ENCODE measurements around the gene XPOT. TPM values are rescaled to one million over a fixed set of nuclear protein-coding genes. Genes with fewer than 3 reads are reported as not detected.

Gene XPOT, protein sequence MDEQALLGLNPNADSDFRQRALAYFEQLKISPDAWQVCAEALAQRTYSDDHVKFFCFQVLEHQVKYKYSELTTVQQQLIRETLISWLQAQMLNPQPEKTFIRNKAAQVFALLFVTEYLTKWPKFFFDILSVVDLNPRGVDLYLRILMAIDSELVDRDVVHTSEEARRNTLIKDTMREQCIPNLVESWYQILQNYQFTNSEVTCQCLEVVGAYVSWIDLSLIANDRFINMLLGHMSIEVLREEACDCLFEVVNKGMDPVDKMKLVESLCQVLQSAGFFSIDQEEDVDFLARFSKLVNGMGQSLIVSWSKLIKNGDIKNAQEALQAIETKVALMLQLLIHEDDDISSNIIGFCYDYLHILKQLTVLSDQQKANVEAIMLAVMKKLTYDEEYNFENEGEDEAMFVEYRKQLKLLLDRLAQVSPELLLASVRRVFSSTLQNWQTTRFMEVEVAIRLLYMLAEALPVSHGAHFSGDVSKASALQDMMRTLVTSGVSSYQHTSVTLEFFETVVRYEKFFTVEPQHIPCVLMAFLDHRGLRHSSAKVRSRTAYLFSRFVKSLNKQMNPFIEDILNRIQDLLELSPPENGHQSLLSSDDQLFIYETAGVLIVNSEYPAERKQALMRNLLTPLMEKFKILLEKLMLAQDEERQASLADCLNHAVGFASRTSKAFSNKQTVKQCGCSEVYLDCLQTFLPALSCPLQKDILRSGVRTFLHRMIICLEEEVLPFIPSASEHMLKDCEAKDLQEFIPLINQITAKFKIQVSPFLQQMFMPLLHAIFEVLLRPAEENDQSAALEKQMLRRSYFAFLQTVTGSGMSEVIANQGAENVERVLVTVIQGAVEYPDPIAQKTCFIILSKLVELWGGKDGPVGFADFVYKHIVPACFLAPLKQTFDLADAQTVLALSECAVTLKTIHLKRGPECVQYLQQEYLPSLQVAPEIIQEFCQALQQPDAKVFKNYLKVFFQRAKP
- 79.4 and 80.8 TPM in 2 replicates for total RNA-seq (2012; rRNA removed)
- 32.0 and 40.9 TPM in 2 replicates for polyA plus RNA-seq (2012; rRNA removed)
- 8.7 and 9.5 TPM in 2 replicates for polyA plus RNA-seq (2012; cell fraction: cytosol; rRNA removed)
- 11.4 and 129 TPM in 2 replicates for polyA plus RNA-seq (2012; cell fraction: nucleus; rRNA removed; ENCODE audit: low replicate concordance)
- Bru-seq, nascent RNA, result percentile 95 among the genes with signal in this experiment
- BruChase-seq, experiment 1, labeled RNA remaining after a 6-hour chase, result percentile 96 among the genes with signal in this experiment
- BruChase-seq, experiment 2, labeled RNA remaining after a 2-hour chase, result percentile 92 among the genes with signal in this experiment
- long read RNA-seq, full-length matches to known transcripts, result 259 of 377 reads
- long read RNA-seq, partial matches to known transcripts, result 13 of 377 reads
- long read RNA-seq, other reads (novel, unspliced or antisense), result 105 of 377 reads

DNA sequence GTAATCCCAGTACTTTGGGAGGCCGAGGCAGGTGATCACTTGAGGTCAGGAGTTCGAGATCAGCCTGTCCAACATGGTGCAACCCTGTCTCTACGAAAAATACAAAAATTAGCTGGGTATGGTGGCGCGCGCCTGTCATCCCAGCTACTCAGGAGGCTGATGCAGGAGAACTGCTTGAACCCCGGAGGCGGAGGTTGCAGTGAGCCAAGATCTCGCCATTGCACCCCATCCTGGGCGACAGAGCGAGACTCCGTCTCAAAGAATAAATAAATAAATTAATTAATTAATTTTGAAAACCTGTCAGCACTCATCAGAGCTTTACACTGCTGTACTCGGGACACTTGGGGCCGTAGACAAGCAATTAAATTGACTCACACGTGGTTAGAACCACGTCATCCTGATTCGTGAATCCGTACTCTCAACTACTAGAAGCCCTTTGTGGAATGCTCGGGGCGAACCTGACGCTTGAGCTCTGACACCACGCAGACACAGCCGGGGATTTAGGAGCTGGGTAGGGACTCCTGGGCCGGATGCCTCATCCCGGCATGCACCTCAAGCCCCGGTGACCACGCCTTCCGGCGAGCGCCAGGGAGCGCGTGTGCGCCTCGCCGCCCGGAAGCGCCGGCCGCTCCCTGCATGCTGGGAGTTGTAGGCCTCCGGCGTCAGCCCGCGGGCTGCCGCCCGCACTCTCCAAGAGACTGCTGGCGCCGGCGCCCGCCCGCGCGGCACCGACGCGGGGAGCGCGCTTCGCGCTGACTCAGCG, at the start of gene XPOT:
XPOT (plus strand) TSS at position 686 of the 763 bp plus-strand sequence. CDS start 5,644 bp downstream, outside the sequence.
- H4K20me1 ChIP-seq (ENCODE audit: insufficient read depth, low read length), result peaks cover 16% of the 10 kb centered on the region; the same call in 1 of the 2 replicates
- ChIA-PET POLR2A (ENCODE audit: unreplicated experiment) (interaction anchor here (0.6 kb wide), 1 partner anchor 317 kb away, joined by 4 read pairs; no protein-coding TSS in a partner anchor), CTCF (no interaction called here)
- H2AFZ ChIP-seq (replicated peaks; ENCODE audit: low read length, poor library complexity), result peak within 1 kb of the TSS; percentile 99
- H3K18ac ChIP-seq (ENCODE audit: low read depth, low read length), result peak within 1 kb of the TSS; percentile 97
- dilution Hi-C loops (cut with HindIII; ENCODE audit: low sequenced_read_pairs, unreplicated experiment) (no loop called here), in situ Hi-C loops (cut with MboI; ENCODE audit: low sequenced_read_pairs) (no loop called here), intact Hi-C loops (cut with micrococcal nuclease) (loop anchor here (5.0 kb wide), 1 partner anchor 217 kb away; no protein-coding TSS in a partner anchor)
- H2BK120ac ChIP-seq (ENCODE audit: low read depth, low read length), result peak within 1 kb of the TSS; percentile 85
- peak within 1 kb of the TSS; percentile 100 for H3K56ac ChIP-seq (ENCODE audit: extremely low read depth, insufficient read depth, low read length)
- H3K4ac ChIP-seq (ENCODE audit: low read depth, low read length), result peak within 1 kb of the TSS; percentile 100
- H3K23ac ChIP-seq (ENCODE audit: low read depth, low read length), result peak within 1 kb of the TSS; percentile 100
- H3K4me2 ChIP-seq (ENCODE audit: low read depth, low read length), result peak within 1 kb of the TSS; percentile 98
- peak; percentile 98 for DNase-seq
- H3K9me3 ChIP-seq (ENCODE audit: control insufficient read depth, insufficient read depth, low read length), result no peaks in the 10 kb centered on the region
- H3K27ac ChIP-seq (ENCODE audit: insufficient read depth, low read length), result peak within 1 kb of the TSS; percentile 97
- 13% methylated on average over 38 of the region's 60 CpGs; no CpG with 5 or more reads in 1 of the 2 experiments for WGBS, 2 experiments (ENCODE audit: extremely low coverage in 2 of 2, insufficient read length in 1 of 2)
- H2AK5ac ChIP-seq (ENCODE audit: low read depth, low read length), result peak within 1 kb of the TSS; percentile 79
- peak within 1 kb of the TSS; percentile 88 to 100 for H4K8ac ChIP-seq (ENCODE audit: low read depth in 2 of 2, low read length in 2 of 2)
- peaks cover 4% of the 10 kb centered on the region for H3K9me1 ChIP-seq (ENCODE audit: insufficient read depth, low read length)
- peak within 1 kb of the TSS; percentile 95 for H2BK5ac ChIP-seq (ENCODE audit: low read depth, low read length, poor library complexity, severe bottlenecking)
- H3K9ac ChIP-seq (ENCODE audit: low read depth, low read length), result peak within 1 kb of the TSS; percentile 99
- BruUV-seq (replicated peaks), result TSS peak; percentile 86
- H2BK15ac ChIP-seq (ENCODE audit: low read depth, low read length), result peak within 1 kb of the TSS; percentile 90
- H2BK20ac ChIP-seq (ENCODE audit: low read depth, low read length), result peak within 1 kb of the TSS; percentile 48; the same call in 1 of the 2 replicates
- peak within 1 kb of the TSS; percentile 100 for H3K14ac ChIP-seq (replicated peaks; ENCODE audit: low read depth, low read length)
- peak within 1 kb of the TSS; percentile 98 for H4K91ac ChIP-seq (ENCODE audit: insufficient read depth, low read depth, low read length)
- ATAC-seq (ENCODE audit: low read depth), result peak; percentile 90
- H3K4me1 ChIP-seq (ENCODE audit: control insufficient read depth, insufficient read depth, low read length), result peaks cover 5% of the 10 kb centered on the region
- peak within 1 kb of the TSS; percentile 100 for H2AK9ac ChIP-seq (replicated peaks; ENCODE audit: low read depth, low read length, poor library complexity)
- peak within 1 kb of the TSS; percentile 96 for H4K5ac ChIP-seq (ENCODE audit: low read depth, low read length)
- no peaks in the 10 kb centered on the region for H3K36me3 ChIP-seq (ENCODE audit: control insufficient read depth, insufficient read depth, low read length)
- H3K4me3 ChIP-seq (ENCODE audit: insufficient read depth, low read depth, low read length), result peak within 1 kb of the TSS; percentile 77
- peaks cover 13 to 35% of the 10 kb centered on the region in 2 experiments; a peak in 3 of 4 replicates for H3K79me1 ChIP-seq (ENCODE audit: low read depth in 1 of 2, low read length in 2 of 2)
- no peaks in the 10 kb centered on the region for H3K27me3 ChIP-seq (ENCODE audit: control insufficient read depth, insufficient read depth, low read length)
- TF ChIP-seq POLR2A (IDR thresholded peaks at IDR 0.05; ENCODE audit: low read depth, low read length), result 0 out of 2 replicates have a peak, but pooled peaks have one; percentile 13
- TF ChIP-seq FOS (IDR thresholded peaks at IDR 0.05; ENCODE audit: low read depth, low read length), result no peak
- TF ChIP-seq MAFK (IDR thresholded peaks at IDR 0.05; ENCODE audit: low read depth, low read length), result peak; percentile 71
- TF ChIP-seq RFX5 (IDR thresholded peaks at IDR 0.05; ENCODE audit: low read depth, low read length), result no peak
- no peak for TF ChIP-seq SMC3 (IDR thresholded peaks at IDR 0.05; ENCODE audit: low read depth, low read length)
- TF ChIP-seq, protein P1, sequence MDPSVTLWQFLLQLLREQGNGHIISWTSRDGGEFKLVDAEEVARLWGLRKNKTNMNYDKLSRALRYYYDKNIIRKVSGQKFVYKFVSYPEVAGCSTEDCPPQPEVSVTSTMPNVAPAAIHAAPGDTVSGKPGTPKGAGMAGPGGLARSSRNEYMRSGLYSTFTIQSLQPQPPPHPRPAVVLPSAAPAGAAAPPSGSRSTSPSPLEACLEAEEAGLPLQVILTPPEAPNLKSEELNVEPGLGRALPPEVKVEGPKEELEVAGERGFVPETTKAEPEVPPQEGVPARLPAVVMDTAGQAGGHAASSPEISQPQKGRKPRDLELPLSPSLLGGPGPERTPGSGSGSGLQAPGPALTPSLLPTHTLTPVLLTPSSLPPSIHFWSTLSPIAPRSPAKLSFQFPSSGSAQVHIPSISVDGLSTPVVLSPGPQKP (IDR thresholded peaks at IDR 0.05; ENCODE audit: borderline replicate concordance, low read depth, low read length), result 0 out of 2 replicates have a peak, but pooled peaks have one; percentile 16
- no peak for TF ChIP-seq BHLHE40 (IDR thresholded peaks at IDR 0.05; ENCODE audit: low read depth, low read length)
- TF ChIP-seq, protein P2, sequence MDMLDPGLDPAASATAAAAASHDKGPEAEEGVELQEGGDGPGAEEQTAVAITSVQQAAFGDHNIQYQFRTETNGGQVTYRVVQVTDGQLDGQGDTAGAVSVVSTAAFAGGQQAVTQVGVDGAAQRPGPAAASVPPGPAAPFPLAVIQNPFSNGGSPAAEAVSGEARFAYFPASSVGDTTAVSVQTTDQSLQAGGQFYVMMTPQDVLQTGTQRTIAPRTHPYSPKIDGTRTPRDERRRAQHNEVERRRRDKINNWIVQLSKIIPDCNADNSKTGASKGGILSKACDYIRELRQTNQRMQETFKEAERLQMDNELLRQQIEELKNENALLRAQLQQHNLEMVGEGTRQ (IDR thresholded peaks at IDR 0.05; ENCODE audit: low read depth, low read length), result peak; percentile 62
- TF ChIP-seq CHD1 (IDR thresholded peaks at IDR 0.05; ENCODE audit: low read depth, low read length), result no peak
- peak; percentile 91 for TF ChIP-seq MXI1 (IDR thresholded peaks at IDR 0.05; ENCODE audit: borderline replicate concordance, low read depth, low read length)
